GM18870 (cell line): ENCODE results near the gene ROBO3.

Experiments used
- ATAC-seq: cut with Tn5 transposase; IDR thresholded peaks from one replicate; pipeline ENCODE4 v1.9.1; 2021; ENCODE audit warnings: moderate library complexity; ENCODE audit not compliant: unreplicated experiment

ROBO3 gene

DNA sequence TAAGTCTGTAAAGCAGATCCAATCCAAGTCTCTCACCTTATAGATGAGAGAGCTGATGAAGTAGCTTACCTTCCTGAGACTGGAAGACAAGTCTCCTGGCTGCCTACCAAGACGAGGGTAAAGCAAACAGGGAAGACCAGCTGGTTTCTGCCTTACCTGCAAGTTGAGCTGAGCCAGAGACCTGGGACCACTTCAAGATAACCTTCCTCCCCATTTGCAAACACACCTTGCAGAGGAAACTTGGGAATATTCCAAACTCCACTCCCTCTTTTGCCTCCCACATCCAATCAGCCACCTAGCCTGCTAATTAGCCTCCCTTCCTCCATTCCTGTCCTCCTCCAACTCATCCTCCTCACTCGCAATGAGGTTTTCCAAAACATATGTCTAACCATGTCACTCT lies 23.4 kb upstream of the ROBO3 start:
- ATAC-seq: no peak

DNA sequence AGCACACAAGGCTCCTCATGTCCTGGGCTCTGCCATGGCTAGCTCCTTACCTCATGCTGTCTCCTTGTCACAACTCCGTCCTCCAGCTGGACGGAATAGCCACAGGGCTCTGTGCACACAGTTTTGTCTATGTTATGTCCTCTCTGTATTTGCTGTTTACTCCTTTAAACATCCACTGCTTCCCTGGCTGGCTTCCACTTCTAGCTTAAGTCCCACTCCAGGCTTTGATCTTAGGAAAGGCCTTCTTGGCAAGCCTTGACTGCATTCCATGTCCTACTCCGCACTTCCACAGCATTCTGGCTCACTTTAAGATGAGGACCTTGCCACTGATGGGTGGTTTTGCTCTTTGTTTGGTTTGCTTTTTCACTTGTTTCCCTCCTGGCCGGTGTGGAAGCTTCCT lies 22.9 kb upstream of the ROBO3 start:
- ATAC-seq: no peak

DNA sequence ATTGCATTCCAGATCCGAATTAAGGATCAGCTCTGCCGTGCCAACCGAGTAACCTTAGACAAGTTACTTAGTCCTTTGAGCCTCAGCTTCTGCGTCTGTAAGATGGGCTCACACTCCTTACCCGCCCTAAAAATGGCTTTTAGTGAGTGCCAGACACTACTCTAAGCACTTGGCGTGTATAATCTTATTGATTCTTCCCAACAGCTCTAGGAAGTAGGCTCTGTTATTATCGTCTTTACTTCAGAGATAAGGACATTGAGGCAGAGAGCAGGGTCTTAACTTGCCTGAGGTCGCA lies 21.7 kb upstream of the ROBO3 start:
- no peak for ATAC-seq

- no peak for ATAC-seq
Measured at GRCh38 chr11:124844664-124845079, 20.6 kb upstream of the ROBO3 start.

- no peak for ATAC-seq
Measured at GRCh38 chr11:124846070-124846673, 19.1 kb upstream of the ROBO3 start.

- no peak for ATAC-seq
Measured at GRCh38 chr11:124859171-124859570, 6.1 kb upstream of the ROBO3 start.

GRCh38 chr11:124861670-124862069 lies 3.6 kb upstream of the ROBO3 start:
- ATAC-seq: no peak

- no peak for ATAC-seq
Measured at GRCh38 chr11:124863137-124863825, 2.0 kb upstream of the ROBO3 start.

GRCh38 chr11:124863826-124864165 lies 1.4 kb upstream of the ROBO3 start:
- no peak for ATAC-seq

- ATAC-seq: no peak
Measured at GRCh38 chr11:124864176-124864891, 898 bp upstream of the ROBO3 start.

- no peak for ATAC-seq
Measured at GRCh38 chr11:124864892-124865180, 396 bp upstream of the ROBO3 start.

- ATAC-seq: no peak
Measured at GRCh38 chr11:124865902-124866851, 945 bp downstream of the ROBO3 start.

DNA sequence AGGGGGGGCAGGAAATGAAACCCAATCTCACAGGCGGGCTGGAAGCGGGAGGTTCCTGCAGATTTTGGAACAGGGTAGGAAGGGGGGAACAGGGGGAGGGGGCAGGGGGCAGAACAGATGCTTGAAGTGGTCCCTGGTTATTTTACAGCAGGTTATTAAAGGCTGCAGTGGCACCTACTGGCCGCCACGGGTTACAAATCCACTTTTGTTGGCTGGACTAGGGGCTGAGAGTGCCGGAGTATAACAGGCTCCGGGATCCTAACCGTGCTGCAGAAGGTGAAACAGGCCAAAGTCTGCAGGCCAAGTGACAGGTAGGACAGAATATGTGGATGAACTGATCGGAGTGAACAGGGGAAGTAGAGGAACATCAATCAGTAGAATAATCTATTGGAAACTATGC lies 2.5 kb downstream of the ROBO3 start:
- ATAC-seq: no peak

- ATAC-seq: no peak
Measured at GRCh38 chr11:124868331-124869274, 3.4 kb downstream of the ROBO3 start.

DNA sequence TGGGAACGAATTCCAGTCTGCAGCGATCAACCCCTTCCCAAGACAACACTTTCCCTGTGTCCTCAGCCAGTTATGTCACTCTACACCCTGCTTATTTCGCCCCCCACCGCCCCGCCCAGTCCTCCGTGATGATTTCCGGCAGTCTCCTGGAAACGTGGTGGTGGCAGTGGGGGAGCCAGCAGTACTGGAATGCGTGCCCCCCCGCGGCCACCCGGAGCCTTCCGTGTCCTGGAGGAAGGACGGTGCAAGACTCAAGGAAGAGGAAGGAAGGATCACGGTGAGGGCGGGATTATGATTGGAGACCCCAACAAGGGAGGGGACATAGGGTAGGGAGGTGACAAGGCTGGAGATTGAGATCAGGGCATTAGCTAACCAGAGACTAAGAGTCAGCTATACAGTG lies 4.1 kb downstream of the ROBO3 start:
- no peak for ATAC-seq

DNA sequence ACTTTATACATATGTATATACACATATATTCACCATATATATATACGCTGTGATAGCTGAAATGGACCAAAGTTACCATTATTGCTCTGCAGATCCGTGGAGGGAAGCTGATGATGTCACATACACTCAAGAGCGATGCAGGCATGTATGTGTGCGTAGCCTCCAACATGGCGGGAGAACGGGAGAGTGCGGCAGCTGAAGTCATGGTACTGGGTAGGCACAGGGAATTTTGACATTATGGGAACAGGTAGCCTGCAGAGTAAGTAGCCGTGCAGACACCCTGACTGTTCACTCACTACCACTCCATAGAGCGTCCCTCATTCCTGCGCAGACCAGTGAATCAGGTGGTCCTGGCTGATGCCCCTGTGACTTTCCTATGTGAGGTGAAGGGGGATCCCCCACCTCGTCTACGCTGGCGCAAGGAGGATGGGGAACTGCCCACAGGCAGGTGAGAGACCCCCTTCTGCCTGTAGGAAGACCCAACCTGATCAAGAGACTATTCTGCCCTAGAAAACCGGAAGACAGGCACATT lies 4.7 kb downstream of the ROBO3 start:
- no peak for ATAC-seq

GRCh38 chr11:124870430-124870829 lies 5.2 kb downstream of the ROBO3 start:
- ATAC-seq: no peak

DNA sequence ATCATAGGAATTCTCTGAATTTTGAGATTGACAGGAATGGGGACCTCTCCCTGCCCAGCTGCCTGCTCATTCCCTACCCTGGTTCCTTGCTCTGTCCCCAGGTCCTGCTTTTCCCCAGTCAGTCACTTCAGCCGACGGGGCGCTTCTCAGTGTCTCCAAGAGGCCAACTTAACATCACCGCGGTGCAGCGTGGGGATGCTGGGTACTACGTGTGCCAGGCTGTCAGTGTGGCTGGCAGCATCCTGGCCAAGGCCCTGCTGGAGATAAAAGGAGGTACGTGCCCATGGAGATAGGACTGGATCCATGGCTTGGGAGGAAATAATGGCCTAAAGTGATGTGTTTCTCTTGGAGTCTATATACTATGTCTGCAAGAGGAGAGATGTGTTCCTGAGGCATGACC lies 7.0 kb downstream of the ROBO3 start:
- ATAC-seq: no peak

DNA sequence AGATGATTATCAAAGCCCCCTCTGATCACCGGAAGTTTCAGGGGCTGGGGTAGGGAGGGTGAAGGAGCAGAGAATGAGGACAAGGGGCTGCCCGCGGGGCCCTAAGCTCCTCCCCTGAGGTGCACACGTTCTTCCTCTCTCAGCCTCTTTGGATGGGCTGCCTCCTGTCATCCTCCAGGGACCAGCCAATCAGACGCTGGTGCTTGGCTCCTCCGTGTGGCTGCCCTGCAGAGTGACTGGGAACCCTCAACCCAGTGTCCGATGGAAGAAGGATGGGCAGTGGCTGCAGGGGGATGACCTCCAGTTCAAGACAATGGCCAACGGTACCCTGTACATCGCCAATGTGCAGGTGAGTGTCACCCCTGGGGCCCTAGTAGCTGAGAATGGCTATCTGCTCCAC lies 7.5 kb downstream of the ROBO3 start:
- no peak for ATAC-seq

- ATAC-seq: no peak
Measured at GRCh38 chr11:124873951-124874350, 8.7 kb downstream of the ROBO3 start.
